GM19099 (cell line): ENCODE measurements around the gene EEF1A2.

Source experiments
- POLR2A ChIP-seq: IDR thresholded peaks from 3 replicates; pipeline ENCODE4 v1.6.1; 2011; ENCODE audit warnings: low read depth; ENCODE audit not compliant: insufficient read length; ENCODE audit errors: extremely low read depth

The EEF1A2 gene

DNA sequence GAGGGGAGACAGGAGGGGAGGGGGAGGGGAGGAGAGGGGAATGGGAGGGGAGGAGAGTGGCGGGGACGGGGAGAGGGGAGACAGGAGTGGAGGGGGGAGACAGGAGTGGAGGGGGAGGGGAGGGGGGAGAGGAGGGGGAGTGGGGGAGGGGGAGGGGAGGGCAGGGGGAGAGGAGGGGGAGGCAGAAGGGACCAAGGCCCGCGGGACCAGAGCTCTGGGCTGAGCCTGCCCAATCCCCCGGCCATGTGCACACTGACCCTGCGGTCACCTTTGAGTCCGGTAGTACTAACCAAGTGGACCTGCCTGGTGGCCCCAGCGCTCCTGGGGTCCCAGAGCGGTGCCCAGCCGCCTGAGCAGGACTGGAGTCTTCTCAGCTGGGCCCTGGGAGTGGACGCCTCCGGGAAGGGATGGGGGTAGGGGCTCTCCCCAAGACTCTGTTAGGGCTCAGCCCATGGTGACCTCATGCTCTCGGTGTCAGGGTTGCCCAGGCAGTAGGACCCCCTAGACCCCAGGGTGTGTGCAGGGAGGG is 26.0 kb downstream of the EEF1A2 start:
- no peak for TF ChIP-seq POLR2A

DNA sequence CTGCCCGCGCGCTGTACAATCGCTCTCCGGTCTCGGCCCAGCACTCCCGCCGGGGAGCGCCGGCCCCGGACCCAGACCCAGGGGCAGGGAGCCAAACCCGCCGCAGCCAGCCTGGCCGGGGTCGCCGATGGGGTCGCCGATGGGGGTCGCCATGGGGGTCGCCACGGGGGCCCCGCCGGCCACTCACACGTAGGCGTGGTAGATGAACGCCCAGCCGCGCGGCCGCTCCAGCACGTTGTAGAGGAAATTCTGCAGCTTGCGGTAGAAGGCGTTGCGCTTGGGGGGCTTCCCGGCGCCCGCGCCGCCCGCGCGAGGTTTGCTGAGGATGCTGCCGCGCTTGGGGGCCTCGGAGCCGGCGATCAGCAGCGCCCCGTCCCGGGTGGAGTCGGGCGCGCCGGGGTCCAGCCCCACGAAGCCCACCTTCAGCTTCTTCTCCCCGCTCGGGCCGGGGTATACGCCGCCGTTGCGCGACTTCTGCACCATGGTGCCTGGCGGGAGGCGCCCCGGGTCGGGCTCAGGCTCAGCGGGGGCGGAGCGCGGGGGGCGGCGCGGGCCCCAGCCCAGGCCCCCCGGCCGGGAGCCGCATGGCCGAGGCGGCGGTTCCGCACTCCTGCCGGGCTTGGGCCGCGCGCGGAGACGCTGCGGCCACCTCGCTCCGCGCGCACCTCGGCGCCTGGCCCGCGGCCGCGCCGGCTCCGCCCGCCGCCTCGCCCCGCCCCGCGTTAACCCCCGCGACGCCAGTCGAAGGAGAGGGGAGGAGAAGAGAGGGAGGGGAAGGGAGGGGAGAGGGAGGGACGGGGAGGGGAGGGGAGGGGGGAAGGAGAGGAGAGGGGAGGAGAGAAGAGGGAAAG is 26.7 kb downstream of the EEF1A2 start, which contains the start of gene KCNQ2:
KCNQ2 (minus strand) TSS at position 675 of the 851 bp plus-strand sequence; CDS start at position 483, 192 bp downstream.
- TF ChIP-seq POLR2A = no peak

DNA sequence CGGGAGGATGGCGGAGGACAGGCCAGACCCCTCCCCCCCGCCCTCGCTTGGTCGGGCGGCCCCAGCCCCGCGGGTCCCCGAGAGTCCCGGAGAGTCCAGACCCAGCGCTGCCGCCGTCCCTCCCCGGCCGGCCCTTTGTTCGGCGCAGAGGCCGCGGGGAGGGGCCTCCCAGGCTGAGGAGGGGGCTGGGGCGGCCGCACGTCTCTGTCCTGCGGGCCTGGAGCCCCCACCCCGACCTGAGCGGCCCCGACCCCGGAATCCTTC is 27.2 kb downstream of the EEF1A2 start:
- TF ChIP-seq POLR2A = no peak

GRCh38 chr20:63471002-63471716 is 27.7 kb downstream of the EEF1A2 start:
- TF ChIP-seq POLR2A = no peak

DNA sequence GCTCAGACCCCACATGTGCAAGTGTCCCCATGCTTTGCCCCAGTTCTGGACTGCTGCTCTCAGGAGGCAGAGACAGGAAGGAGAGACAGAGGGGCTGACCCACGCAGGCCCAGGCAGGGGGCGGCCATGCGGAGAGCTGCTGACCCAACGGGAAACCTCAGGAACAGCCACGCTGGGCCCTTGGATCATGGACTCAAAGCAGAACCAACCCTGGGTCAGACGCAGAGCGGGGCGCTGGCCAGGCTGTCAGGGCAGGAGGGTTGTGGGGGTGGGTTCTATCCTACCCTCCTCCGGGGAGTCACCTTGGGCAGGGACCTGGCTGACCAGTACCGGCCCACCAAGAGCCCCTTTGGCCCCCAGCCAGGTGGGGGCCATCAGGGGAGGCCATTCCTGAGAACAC is 28.5 kb downstream of the EEF1A2 start:
- no peak for TF ChIP-seq POLR2A

DNA sequence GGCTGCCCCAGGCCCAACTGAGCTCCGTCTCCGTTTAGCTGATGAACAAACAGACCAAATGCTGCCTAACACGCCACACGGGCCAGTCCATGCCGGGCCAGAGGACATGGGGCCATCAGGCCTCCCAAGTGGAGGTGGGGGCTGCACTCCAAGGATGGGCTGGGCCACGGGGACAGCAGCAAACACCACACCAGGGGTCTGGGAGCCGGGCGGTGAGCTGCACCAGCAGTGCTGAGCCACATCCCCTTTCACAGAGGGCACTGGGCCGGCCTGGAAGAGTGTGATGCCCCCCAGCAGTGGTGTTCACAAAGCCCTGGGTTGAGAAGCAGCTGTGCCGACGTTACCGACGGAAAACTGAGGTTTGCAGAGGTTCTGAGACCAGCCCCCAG is 29.2 kb downstream of the EEF1A2 start:
- TF ChIP-seq POLR2A = no peak

DNA sequence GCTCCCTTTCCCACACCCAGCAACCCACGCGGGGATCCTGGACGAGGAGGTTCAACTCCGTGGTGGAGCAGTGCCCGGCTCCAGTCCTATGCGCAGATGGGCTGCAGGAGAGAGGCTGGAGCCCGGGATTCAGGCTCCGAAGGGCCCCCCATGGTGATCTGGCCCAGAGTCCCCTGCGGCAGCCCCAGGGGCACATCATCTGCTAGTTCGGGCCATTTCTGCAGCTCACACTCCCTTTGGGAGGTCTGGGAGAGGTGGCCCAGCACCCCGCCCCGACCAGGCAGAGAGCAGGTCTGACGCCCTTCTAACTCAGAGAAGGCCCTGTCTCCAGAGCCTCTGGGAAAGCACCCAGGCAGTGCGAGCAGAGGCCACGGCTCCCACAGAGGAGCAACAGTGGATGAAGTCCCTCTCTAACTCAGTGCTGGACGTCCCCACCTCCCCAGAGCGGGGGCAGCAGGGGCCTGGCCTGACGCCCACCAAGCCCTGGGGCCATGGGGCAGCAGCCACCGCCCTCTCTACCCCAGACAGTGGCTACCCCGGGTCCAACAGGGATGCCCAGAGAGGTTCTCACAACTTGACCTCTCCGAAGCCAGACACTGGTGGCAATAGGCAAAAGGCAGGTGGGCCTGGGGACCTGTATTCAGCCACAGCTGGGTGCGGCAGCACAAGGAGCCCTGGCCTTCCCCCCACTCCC is 29.7 kb downstream of the EEF1A2 start:
- TF ChIP-seq POLR2A = no peak

GRCh38 chr20:63468421-63468820 is 30.5 kb downstream of the EEF1A2 start:
- no peak for TF ChIP-seq POLR2A

GRCh38 chr20:63467294-63468083 is 31.4 kb downstream of the EEF1A2 start:
- no peak for TF ChIP-seq POLR2A

GRCh38 chr20:63466861-63467260 is 32.0 kb downstream of the EEF1A2 start:
- no peak for TF ChIP-seq POLR2A

DNA sequence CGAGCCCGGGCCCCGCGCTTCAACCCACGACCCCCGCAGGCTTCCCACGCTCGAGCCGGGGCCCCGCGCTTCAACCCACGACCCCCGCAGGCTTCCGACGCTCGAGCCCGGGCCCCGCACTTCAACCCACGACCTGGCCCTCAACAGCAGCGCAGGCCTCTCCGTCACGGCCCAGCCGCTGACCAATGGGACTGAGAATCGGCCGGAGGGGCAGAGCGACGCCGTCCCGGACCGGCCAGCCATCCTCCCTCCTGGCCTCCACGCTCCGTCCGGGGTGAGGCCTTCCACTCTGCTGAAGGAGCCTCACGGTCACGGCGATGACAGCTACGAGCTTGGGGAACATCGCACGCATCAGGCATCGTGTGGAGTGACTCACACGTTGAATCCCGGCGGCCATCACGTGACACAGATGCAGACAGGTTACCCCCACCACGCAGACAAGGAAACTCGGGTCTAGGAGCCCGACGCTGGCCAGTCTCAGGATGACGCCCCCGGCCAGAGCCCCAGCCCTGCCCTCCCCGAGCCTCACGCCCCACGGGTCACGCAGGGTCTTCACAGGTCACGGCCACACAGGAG is 32.5 kb downstream of the EEF1A2 start:
- TF ChIP-seq POLR2A = no peak

GRCh38 chr20:63465380-63466249 is 33.3 kb downstream of the EEF1A2 start:
- no peak for TF ChIP-seq POLR2A

- TF ChIP-seq POLR2A = no peak
Measured at GRCh38 chr20:63464289-63464635, 34.6 kb downstream of the EEF1A2 start.
